ENCODE data around the gene SMAD6.

DNA sequence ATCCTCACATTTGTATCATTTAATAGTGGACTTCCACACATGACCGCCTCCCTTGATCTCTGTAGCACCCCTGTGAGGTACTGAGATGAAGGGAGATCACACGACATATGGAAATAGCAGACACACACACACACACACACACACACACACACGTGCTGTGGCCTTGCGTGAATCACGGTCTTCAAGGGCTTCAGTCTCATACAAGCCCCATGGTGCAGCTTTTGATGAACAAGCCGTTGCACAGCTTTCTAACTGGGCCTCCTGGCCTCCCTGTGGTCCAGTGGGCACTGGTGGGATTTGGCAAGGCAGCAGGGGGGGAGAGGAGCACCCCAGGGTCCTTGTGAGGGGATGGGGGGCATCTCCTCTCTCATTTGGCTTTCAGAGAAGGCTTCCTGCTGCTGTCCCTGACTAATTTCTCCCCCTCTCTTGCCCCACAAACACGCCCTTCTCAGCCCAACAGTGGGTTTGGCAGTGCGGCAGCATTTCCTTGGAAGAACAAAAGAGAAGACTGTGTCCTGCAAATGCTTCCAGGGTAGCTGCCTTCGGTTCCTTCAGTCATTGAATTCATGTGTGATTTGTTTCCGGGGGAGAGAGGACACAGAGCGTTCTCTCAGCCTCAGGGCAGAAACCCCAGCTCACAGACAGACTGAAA is 98.7 kb downstream of the SMAD6 start:
- no peak for TF ChIP-seq POLR2AphosphoS5 (IDR thresholded peaks at IDR 0.05)
- no peak for TF ChIP-seq EP300 (conservative IDR thresholded peaks at IDR 0.05; ENCODE audit: poor library complexity, severe bottlenecking)
- TF ChIP-seq EZH2 (IDR thresholded peaks at IDR 0.05; ENCODE audit: borderline replicate concordance, insufficient read depth, low read length, poor library complexity, severe bottlenecking), result no peak
- TF ChIP-seq CTCF (IDR thresholded peaks at IDR 0.05; ENCODE audit: poor library complexity, severe bottlenecking), result no peak
- no peak for TF ChIP-seq TAF1 (IDR thresholded peaks at IDR 0.05; ENCODE audit: low read depth)
- TF ChIP-seq MXI1 (conservative IDR thresholded peaks at IDR 0.05; ENCODE audit: poor library complexity, severe bottlenecking), result no peak
- no peak for TF ChIP-seq SMC3 (conservative IDR thresholded peaks at IDR 0.05; ENCODE audit: poor library complexity)
- no peak for TF ChIP-seq RAD21 (conservative IDR thresholded peaks at IDR 0.05)
- no peak for TF ChIP-seq REST (IDR thresholded peaks at IDR 0.05; ENCODE audit: borderline replicate concordance)

All from neural cell (in vitro differentiated cells).